ENCODE results near the gene CHST9. TPM values are rescaled to one million over a fixed set of nuclear protein-coding genes. Genes with fewer than 3 reads are reported as not detected.

The CHST9 gene
- total and polyA plus RNA-seq, 2 of the 13 experiments (the other 11 are each of a cell fraction or from before 2014, with no cell fraction given): 3.2 to 9.6 TPM

- TF ChIP-seq KIAA2018 (CRISPR knock-in tag; IDR thresholded peaks at IDR 0.05; ENCODE audit: borderline replicate concordance) (no peak), ZNF792 (CRISPR knock-in tag; IDR thresholded peaks at IDR 0.05) (no peak)
Observed at GRCh38 chr18:26926066-26926675, 258.9 kb downstream of the CHST9 start (continued).

- POLR2A ChIA-PET: no interaction called here
- no peak for ATAC-seq
- Histone ChIP-seq H3K4me3 (replicated peaks in 1 of 3; ENCODE audit: insufficient read depth in 1 of 3, low read depth in 2 of 3, low read length in 3 of 3) (no peak overlapping the region), H3K9me3 (ENCODE audit: low read length) (no peaks in the 10 kb centered on the region), H4K20me1 (ENCODE audit: insufficient read depth, low read length) (no peaks in the 10 kb centered on the region), H3K27ac (ENCODE audit: extremely low read length, insufficient read depth, low read length) (no peak overlapping the region), H2AFZ (ENCODE audit: low read length) (no peak overlapping the region), H3K4me1 (ENCODE audit: insufficient read depth, low read length) (peaks cover 10% of the 10 kb centered on the region; the same call in 1 of the 2 replicates), H3K9ac (ENCODE audit: insufficient read depth, low read depth, low read length) (no peak overlapping the region), H3K79me2 (ENCODE audit: insufficient read depth, low read length) (no peaks in the 10 kb centered on the region), H3K4me2 (ENCODE audit: low read depth, low read length) (no peak overlapping the region), H3K36me3 (replicated peaks in 1 of 2; ENCODE audit: control insufficient read depth in 1 of 2, insufficient read depth in 2 of 2, low read length in 2 of 2) (no peaks in the 10 kb centered on the region), H3K27me3 (ENCODE audit: control insufficient read depth in 1 of 2, insufficient read depth in 2 of 2, low read length in 2 of 2) (no peaks in the 10 kb centered on the region)
- 65% methylated on average over 3 of the region's 3 CpGs for WGBS (ENCODE audit: low lambda C conversion rate)
- no peak for FAIRE-seq
- in situ Hi-C loops (cut with HindIII; ENCODE audit: extremely low pct_ligation_motif_present, low pct_unique_long_range_greater_than_20kb): loop anchor here (25.0 kb wide), 1 partner anchor 88 kb away; no protein-coding TSS in a partner anchor
- intact Hi-C loops (cut with micrococcal nuclease; ENCODE audit: unreplicated experiment): no loop called here
- CTCF ChIA-PET (ENCODE audit: low intra/inter-chr PET ratio, low total read pairs): no interaction called here
- BruUV-seq (replicated peaks): no TSS peak
- no peak for DNase-seq (ENCODE audit: low spot score)
- no peak for TF ChIP-seq KLF16 (CRISPR knock-in tag; IDR thresholded peaks at IDR 0.05)
- TF ChIP-seq ZSCAN12 (CRISPR knock-in tag; IDR thresholded peaks at IDR 0.05): no peak
- TF ChIP-seq ZNF652 (CRISPR knock-in tag; IDR thresholded peaks at IDR 0.05; ENCODE audit: borderline replicate concordance, low read depth): no peak
- no peak for TF ChIP-seq KDM5B (CRISPR knock-in tag; IDR thresholded peaks at IDR 0.05; ENCODE audit: borderline replicate concordance)
Observed at GRCh38 chr18:26925313-26925712, 259.8 kb downstream of the CHST9 start.
